Adrenal gland (tissue), 12 donors: ENCODE data around the gene SPOCK2. TPM values are rescaled to one million over a fixed set of nuclear protein-coding genes. Genes with fewer than 3 reads are reported as not detected.

Experiments
- DNase-seq, 7 donors: peaks; one replicate each; pipeline ENCODE4 v3.0.0-alpha.2; 2019 to 2020
- H3K27ac ChIP-seq, 5 donors: fragments of 200-600 bp; sonication (generic) in 4 of 5; 1 replicate in 3 of 5; 2 replicates in 2 of 5; pipeline versions ENCODE4 v1.5.1 to v1.8.0; 2016 to 2020; ENCODE audit warnings: mild to moderate bottlenecking in 1 of 5
- H3K27me3 ChIP-seq: fragments of 200-600 bp; 2 replicates; pipeline ENCODE4 v1.8.0; 2021
- H3K36me3 ChIP-seq, 2 donors: fragments of 200-600 bp; replicated peaks in 1 of 2; 1 replicate in 1 of 2; 2 replicates in 1 of 2; pipeline versions ENCODE4 v1.5.1 to v1.8.0; 2018 to 2022
- H3K4me1 ChIP-seq, 2 donors: fragments of 200-600 bp; replicated peaks in 1 of 2; 1 replicate in 1 of 2; 2 replicates in 1 of 2; pipeline versions ENCODE4 v1.5.1 to v1.8.0; 2018 to 2021
- H3K4me3 ChIP-seq, 4 donors: fragments of 200-600 bp; sonication (generic) in 3 of 4; one replicate each; pipeline ENCODE4 v1.5.1; 2016 to 2018
- H3K9me3 ChIP-seq, 3 donors: fragments of 200-600 bp; sonication (generic) in 1 of 3; replicated peaks in 1 of 3; 1 replicate in 2 of 3; 2 replicates in 1 of 3; pipeline versions ENCODE4 v1.5.1 to v1.8.0; 2016 to 2021
- POLR2A ChIP-seq, 2 donors: fragments of 450-650 bp; IDR thresholded peaks; one replicate each; pipeline ENCODE4 v1.6.1; 2017; ENCODE audit warnings: antibody characterized with exemption in 2 of 2, mild to moderate bottlenecking in 2 of 2, moderate library complexity in 1 of 2
- WGBS, 4 donors: extraction: QIAGEN DNeasy Blood & Tissue Kit in 2 of 4; methylation state at CpG; one replicate each; pipeline versions ENCODE4 v1.1.5 to v1.1.7; 2013 to 2017; 5-methylcytosine and 5-hydroxymethylcytosine counted together
- intact Hi-C, 2 donors: fragments of 100-400 bp; cut with DNase I; formaldehyde crosslinking; loops; one replicate each; pipeline versions ENCODE4 v1.14.1 to v1.15.0; 2022 to 2023
- polyA plus RNA-seq, 3 donors: library from polyadenylated mRNA; stranded (reverse); fragments of 200-250 nt in 2 of 3; fragments of 350-450 nt in 1 of 3; fragmentation: Illumina TruSeq in 1 of 3; extraction: RNeasy Lipid Tissue Mini Kit (QIAGEN cat#74804) in 1 of 3; gene quantifications; one replicate each; pipeline ENCODE4 v1.2.3, GENCODE V29; 2013 to 2014
- total RNA-seq, 9 donors: library from RNA; depleted of rRNA in 4 of 9; stranded (reverse); fragments of >200 nt in 4 of 9; fragments of 120-200 nt in 1 of 9; fragmentation: NEBNext Ultra II Directional in 1 of 9; extraction: Animal tissue kit (Norgen Biotek cat#: 25700) in 1 of 9; gene quantifications; one replicate each; pipeline versions ENCODE4 v1.1.0 to v1.2.4, GENCODE V29; 2013 to 2023
- TF ChIP-seq, protein P1 (sequence below), 6 experiments: fragments of 450-650 bp in 4 of 6; fragments of 200-600 bp in 2 of 6; sonication (generic) in 1 of 6; IDR thresholded peaks; 1 replicate in 5 of 6; 2 replicates in 1 of 6; pipeline versions ENCODE4 v1.5.1 to v1.8.0; 2016 to 2021; ENCODE audit warnings: antibody characterized with exemption in 6 of 6, mild to moderate bottlenecking in 2 of 6, moderate library complexity in 1 of 6
- donor health status: healthy with polysubstance abuse.
- donor health status: Bipolar disorder and iron deficiency.
- donor health status: DM: yes; HTN: yes; CAD: no.
- donor health status: DM: no; HTN: no; CAD: no.
- donor health status: DM: no; HTN: no; CAD: no.
- donor health status: DM: yes; HTN: yes; CAD: no.

The SPOCK2 gene
- total and polyA plus RNA-seq, 12 donors = 11.7 to 68.9 (median 37.4) TPM

DNA sequence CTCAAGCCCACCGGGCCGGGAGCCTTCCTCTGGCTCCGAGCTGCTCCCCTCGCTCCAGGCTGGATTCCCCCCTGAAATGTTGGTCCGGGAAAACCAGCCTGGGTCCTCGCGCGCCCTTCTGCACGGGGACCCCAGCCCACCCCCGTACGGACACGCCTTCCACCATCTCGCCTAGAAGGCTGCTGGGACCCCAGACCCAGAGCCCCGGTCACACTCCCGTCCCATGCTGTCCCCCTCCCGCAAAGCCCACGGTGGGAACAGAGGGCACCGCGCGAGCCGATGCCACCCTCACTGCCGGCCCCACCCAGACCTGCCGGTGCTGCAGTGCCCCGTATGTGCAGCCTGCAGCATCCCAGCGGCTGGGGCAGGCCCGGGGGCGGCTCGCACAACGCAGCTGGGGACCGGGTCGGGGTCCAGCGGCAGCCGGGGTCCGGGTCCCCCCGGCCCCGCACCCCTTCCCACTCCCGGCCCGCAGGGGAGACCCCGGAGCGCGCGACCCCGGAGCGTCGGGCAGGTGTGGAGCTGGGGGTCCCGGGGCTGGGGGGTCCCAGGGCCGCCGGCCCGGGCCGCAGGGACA, 871 bp downstream of the SPOCK2 start:
- 4 to 11% (median 7%) methylated on average over 8 to 50 of the region's 50 CpGs for WGBS, 4 donors
- peak overlapping the region in 4 of 5 donors; percentile 44 to 85 (median 77) for H3K27ac ChIP-seq
- TF ChIP-seq POLR2A (IDR thresholded peaks at IDR 0.05) = peak in 1 of 2 donors; percentile 34
- TF ChIP-seq, protein P1, sequence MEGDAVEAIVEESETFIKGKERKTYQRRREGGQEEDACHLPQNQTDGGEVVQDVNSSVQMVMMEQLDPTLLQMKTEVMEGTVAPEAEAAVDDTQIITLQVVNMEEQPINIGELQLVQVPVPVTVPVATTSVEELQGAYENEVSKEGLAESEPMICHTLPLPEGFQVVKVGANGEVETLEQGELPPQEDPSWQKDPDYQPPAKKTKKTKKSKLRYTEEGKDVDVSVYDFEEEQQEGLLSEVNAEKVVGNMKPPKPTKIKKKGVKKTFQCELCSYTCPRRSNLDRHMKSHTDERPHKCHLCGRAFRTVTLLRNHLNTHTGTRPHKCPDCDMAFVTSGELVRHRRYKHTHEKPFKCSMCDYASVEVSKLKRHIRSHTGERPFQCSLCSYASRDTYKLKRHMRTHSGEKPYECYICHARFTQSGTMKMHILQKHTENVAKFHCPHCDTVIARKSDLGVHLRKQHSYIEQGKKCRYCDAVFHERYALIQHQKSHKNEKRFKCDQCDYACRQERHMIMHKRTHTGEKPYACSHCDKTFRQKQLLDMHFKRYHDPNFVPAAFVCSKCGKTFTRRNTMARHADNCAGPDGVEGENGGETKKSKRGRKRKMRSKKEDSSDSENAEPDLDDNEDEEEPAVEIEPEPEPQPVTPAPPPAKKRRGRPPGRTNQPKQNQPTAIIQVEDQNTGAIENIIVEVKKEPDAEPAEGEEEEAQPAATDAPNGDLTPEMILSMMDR (IDR thresholded peaks at IDR 0.05) = no peak
- H3K27me3 ChIP-seq = no peaks in the 10 kb centered on the region
- intact Hi-C loops = no loop called here
- H3K4me3 ChIP-seq = peak overlapping the region in 3 of 4 donors; percentile 27 to 59 (median 54)
- peaks cover 26 to 28% of the 10 kb centered on the region in 2 donors for H3K4me1 ChIP-seq
- H3K9me3 ChIP-seq = no peaks in the 10 kb centered on the region
- peaks cover 0 to 4% of the 10 kb centered on the region in 2 donors for H3K36me3 ChIP-seq
- peak in 4 of 7 donors; percentile 43 to 51 (median 49) for DNase-seq

DNA sequence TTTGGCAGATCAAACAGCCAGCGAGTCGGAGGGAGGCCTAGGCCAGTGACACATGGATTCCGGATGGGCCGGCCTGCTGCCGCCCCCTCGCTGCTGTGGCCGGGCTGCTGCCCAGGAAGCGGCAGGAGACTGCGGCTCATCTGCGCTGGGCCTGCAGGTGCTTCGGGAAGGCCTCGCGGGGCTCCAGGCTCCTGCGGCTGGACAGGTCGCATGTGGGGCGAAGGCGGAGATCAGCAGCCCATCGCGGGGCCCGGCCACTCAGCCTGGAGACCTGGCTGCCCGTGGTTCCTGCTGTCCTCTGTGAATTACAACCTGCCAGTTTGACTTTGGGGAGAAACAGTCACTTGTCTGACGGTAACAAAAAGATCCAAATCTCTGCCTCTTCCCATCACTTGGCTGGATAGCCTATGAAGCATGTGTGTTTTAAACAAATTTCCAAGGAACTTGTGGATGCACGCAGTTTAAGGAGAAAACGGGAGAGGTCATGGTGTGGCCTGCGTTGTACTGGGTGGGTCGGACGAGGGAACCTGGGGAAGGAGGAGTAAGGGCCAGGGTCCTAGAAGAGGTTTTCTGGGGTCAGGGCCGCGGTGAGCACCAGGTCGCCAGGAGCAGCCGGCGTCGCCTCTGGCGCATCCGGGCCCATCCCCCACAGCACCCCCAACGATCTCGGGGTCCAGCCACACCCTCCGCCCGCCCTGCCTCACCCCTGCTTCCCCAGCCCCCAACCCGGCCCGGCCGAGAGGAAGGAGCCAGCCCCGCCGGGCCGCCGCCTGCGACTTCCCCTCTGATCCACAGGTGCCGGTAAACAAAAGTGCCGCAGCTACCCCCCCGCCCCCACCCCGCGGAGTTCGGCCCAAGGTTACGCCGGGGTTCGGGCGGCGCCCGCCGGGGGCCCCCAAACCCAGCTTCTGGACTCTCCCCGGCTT, 1.6 kb downstream of the SPOCK2 start:
- Histone ChIP-seq H3K27me3 (no peaks in the 10 kb centered on the region), H3K9me3 (no peaks in the 10 kb centered on the region), H3K4me1 (peaks cover 26 to 30% of the 10 kb centered on the region in 2 donors), H3K27ac (peak overlapping the region in 4 of 5 donors; percentile 44 to 85 (median 77)), H3K4me3 (peak overlapping the region in 2 of 4 donors; percentile 54 to 59), H3K36me3 (no peaks in the 10 kb centered on the region)
- peak in 1 of 2 donors; percentile 85 for TF ChIP-seq POLR2A (IDR thresholded peaks at IDR 0.05)
- TF ChIP-seq, protein P1 (IDR thresholded peaks at IDR 0.05) = peak; percentile 18 to 58 (median 40)
- peak; percentile 66 to 88 (median 85) for DNase-seq
- 37 to 56% (median 37%) methylated on average over 21 to 61 of the region's 61 CpGs for WGBS, 4 donors
- intact Hi-C loops = no loop called here

DNA sequence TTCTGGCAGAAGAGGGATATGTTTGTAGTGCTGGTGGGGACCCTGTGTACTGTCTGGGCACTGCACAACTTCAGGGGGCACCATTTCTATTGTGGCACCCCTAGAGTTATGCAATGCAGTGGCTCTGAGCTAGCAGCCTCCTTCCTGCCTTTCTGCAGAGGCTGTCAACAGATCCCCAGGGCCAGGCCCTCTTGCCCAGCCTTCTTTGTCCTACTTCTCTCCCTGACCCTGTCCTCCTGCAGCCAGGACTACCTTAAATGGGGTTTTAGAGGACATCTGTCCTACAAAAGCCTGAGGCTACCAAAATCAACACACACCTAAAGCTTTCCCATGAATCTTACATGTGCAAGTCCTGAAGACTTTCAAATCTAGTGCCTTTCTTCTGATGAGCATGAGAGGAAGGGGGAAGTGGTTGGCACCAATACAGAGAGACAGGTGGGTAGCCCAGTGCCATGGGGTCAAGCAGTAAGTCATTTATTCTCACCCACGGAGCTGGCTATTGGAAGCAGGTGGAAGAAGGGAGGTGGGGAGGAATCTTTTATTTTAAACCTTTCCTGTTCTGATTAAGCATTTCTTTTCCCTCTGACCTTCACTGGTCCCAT, 2.4 kb downstream of the SPOCK2 start:
- H3K4me1 ChIP-seq = peaks cover 26 to 37% of the 10 kb centered on the region in 2 donors
- no peak overlapping the region for H3K4me3 ChIP-seq
- no peaks in the 10 kb centered on the region for H3K9me3 ChIP-seq
- no peaks in the 10 kb centered on the region for H3K27me3 ChIP-seq
- TF ChIP-seq, protein P1 (IDR thresholded peaks at IDR 0.05) = no peak
- TF ChIP-seq POLR2A (IDR thresholded peaks at IDR 0.05) = no peak
- DNase-seq = peak in 1 of 7 donors; percentile 14
- intact Hi-C loops = no loop called here
- 20 to 45% (median 33%) methylated on average over 1 of the region's 1 CpG for whole genome bisulfite sequencing, 4 donors
- no peaks in the 10 kb centered on the region for H3K36me3 ChIP-seq
- peak overlapping the region in 4 of 5 donors; percentile 44 to 85 (median 77) for H3K27ac ChIP-seq

DNA sequence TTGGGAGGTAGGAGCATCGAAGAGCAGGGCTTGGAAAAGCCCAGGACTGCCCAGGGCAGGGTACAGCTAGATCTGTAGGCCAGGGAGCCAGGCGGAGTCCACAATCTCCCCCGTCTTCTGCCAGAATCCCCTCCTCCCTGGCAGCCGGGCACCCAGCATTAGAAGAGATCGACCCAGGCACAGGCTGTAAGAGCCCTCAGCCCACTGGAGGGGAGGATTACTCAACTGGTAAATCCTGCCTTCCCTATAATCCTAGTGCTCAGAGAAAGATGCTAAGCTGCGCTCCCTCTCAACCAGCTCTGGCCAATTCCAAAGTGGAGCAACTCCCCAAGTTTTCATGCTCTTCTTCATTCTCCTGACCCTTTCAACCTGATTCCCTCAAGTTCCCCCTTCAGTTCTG, 3.2 kb downstream of the SPOCK2 start:
- Histone ChIP-seq H3K4me1 (peaks cover 26 to 37% of the 10 kb centered on the region in 2 donors), H3K36me3 (no peaks in the 10 kb centered on the region), H3K9me3 (no peaks in the 10 kb centered on the region), H3K4me3 (no peak overlapping the region), H3K27me3 (no peaks in the 10 kb centered on the region), H3K27ac (no peak overlapping the region)
- DNase-seq = no peak
- WGBS, 4 donors = 95 to 98% (median 97%) methylated on average over 6 of the region's 6 CpGs
- intact Hi-C loops = no loop called here
- TF ChIP-seq, protein P1 (IDR thresholded peaks at IDR 0.05) = no peak
- TF ChIP-seq POLR2A (IDR thresholded peaks at IDR 0.05) = no peak
